RWPE1 (cell line): Measurements from ENCODE around the gene ADRB2.

Experiments used
- CTCF ChIA-PET: fragments of 350-600 bp; sonication (Branson Sonifier 250); formaldehyde crosslinking; extraction: SDS; loops from one replicate; lab custom pipeline; 2021; lab: Yijun Ruan, JAX
- POLR2A ChIA-PET: fragments of 400-600 bp; formaldehyde crosslinking; extraction: SDS; loops from one replicate; lab custom pipeline; 2020; ENCODE audit warnings: antibody characterized with exemption; ENCODE audit not compliant: low non-redundant PET; lab: Yijun Ruan, JAX
- DNase-seq: peaks from one replicate; pipeline ENCODE4 v3.0.0; 2012; ENCODE audit warnings: low spot score
- H3K27ac ChIP-seq: fragments of 450-650 bp; 2 replicates; pipeline ENCODE4 v1.5.1; 2017
- CTCF ChIP-seq: fragments of 450-650 bp; conservative IDR thresholded peaks from 2 replicates; pipeline ENCODE4 v1.5.1; 2017; ENCODE audit warnings: low read depth, mild to moderate bottlenecking

ADRB2 gene

DNA sequence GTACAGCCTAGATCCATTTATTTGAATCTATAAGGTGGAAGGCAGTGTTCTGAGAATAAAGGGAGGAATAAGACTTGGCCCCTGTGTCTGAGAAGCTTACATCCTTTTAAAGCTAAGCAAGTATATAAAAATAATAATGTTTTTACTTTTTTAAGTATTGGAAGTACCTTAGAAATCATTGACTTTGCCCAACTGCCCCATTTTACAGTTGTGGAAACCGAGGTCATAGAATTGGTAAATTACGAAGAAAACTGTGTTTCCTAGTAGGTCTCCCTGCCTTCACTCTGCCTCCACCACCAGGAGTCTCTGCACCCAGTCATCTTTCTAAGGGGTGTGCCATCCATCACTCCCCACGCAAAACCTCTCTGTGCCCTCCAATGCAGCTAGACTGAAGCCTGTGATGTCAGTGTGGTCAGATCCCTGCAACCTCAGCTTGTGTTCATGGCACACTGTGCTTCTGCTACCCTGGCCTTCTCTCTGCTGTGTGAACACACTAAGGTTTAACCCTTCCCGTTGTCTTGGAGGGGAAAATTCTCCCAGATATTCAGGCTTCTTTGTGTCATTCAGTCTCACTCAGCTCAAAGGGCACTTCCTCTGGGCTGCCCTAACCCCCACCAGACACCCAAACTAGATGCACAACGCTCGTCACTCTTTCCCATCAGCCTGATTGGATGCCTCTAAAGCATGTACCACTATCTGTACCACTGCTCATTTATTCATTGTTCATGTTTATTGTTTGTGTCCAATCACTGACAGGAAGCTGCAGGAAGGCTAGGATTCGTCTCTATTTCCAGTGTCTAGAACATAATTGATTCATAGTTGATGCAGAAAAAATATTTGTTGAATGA is 18.2 kb downstream of the ADRB2 start:
- POLR2A ChIA-PET = no interaction called here
- no peak for TF ChIP-seq CTCF
- CTCF ChIA-PET = no interaction called here
- DNase-seq = no peak
- H3K27ac ChIP-seq = no peak overlapping the region

DNA sequence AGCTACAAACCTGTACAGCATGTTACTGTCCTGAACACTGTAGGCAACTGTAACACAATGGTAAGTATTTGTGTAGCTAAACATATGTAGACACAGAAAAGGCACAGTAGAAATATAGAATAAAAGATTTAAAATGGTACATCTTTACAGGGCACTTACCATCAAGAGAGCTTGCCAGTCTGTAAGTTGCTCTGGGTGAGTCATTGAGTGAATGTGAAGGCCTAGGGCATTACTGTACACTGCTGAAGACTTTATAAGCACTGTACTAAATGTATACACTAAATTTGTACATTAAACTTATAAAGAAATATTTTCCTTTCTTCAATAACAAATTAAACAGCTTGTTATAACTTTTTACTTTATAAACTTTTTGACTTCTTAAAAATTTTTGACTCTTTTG is 20.5 kb downstream of the ADRB2 start:
- CTCF ChIA-PET = interaction anchor here (0.6 kb wide), 1 partner anchor 279 kb away, joined by 3 read pairs; no protein-coding TSS in a partner anchor
- no peak overlapping the region for H3K27ac ChIP-seq
- no peak for DNase-seq
- no peak for TF ChIP-seq CTCF
- POLR2A ChIA-PET = no interaction called here

DNA sequence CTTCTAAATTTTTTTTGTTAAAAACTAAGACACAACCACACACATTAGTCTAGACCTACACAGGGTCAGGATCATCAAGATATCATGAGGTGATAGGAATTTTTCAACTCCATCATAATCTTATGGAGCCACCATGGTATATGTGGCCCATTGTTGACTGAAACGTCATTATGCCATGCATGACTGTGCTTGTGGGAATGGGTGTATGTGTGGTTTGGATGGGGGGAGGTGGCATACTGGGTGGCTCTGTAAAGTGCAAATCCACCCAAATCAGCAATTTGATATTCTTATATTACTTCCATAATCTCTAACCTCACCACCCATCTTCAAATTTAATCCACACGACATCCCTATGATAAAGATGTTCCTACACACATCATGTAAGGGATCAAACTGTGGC is 21.0 kb downstream of the ADRB2 start:
- CTCF ChIA-PET = interaction anchor here (0.6 to 0.7 kb wide), 3 partner anchors 20 to 279 kb away, joined by 3 to 4 read pairs (median 3); no protein-coding TSS in a partner anchor
- POLR2A ChIA-PET = no interaction called here
- no peak overlapping the region for H3K27ac ChIP-seq
- no peak for DNase-seq
- no peak for TF ChIP-seq CTCF

DNA sequence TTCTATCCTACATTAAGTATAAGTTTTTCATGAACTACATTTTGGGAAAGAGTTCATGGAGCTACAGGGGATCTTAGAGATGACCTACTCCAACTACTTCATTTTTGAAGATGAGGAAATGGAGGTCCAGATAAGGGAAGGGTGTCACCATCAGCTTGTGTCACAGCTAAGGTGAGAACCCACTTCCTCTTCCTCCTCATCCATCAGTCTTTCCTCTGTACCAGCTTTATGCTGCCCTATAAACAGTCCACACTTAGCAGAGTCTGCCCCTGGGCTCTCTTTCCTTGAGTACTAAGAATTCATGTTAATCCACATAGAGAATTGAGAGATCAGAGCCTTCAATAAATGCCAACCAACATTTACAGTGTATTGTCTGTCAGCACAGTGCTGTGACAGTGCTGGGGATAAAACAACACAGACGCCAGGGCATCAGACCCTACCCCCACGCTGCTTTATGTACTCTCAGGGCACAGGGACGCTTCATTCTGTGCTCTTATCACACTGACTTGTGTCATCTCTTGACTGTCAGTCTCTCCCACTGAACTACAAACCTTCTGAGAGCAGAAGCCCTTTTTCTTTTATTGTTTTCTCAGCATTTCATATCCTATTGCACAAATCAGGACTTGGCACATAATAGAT is 22.1 kb downstream of the ADRB2 start:
- no peak for DNase-seq
- CTCF ChIA-PET = interaction anchor here (0.7 kb wide), 1 partner anchor 47 kb away, joined by 3 read pairs; no protein-coding TSS in a partner anchor
- no peak for TF ChIP-seq CTCF
- POLR2A ChIA-PET = no interaction called here
- no peak overlapping the region for H3K27ac ChIP-seq

DNA sequence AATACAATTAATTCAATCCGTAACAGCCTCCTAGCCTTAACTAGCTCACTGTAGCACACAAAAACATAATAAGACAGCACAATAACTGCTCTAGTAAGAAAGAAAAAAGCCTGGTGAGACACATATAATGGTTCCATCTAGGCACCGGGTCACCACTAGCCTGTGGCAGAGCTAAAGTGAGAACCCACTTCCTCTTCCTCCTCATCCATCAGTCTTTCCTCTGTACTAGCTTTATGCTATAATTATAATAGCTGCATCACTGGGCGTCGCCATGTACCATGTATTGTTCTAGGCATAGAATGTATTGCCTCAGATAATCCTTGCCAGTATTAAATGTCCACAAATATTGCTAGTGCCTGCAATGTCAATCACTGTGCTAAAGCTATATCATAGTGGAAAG is 23.1 kb downstream of the ADRB2 start:
- no peak overlapping the region for H3K27ac ChIP-seq
- CTCF ChIA-PET = interaction anchor here (0.6 to 1.4 kb wide), 2 partner anchors 108 to 163 kb away, joined by 5 read pairs; no protein-coding TSS in a partner anchor

More for the DNA sequence above, 23.1 kb downstream of the ADRB2 start:
- POLR2A ChIA-PET = no interaction called here
- no peak for DNase-seq
- no peak for TF ChIP-seq CTCF
